Measurements from ENCODE around the gene BMI1.

The BMI1 gene

DNA sequence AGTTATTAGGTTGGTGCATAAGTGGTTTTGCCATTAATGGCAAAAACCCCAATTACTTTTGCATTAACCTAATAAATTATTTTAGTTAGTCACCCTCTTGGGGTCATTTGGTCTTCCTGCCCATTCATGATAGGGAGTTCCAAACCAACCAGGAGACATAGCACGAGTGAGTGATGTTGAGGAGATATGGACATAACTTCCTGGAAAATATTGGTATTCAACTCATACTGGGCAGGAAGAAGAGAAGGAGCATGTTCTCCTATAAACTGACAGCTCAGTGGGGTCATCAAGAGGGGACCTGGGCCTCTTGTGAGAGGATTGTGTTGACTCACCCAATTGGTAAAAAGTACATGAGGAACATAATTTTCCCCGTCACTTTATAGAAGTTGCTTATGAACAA, 48.1 kb downstream of the BMI1 start:
- no peak for DNase-seq

DNA sequence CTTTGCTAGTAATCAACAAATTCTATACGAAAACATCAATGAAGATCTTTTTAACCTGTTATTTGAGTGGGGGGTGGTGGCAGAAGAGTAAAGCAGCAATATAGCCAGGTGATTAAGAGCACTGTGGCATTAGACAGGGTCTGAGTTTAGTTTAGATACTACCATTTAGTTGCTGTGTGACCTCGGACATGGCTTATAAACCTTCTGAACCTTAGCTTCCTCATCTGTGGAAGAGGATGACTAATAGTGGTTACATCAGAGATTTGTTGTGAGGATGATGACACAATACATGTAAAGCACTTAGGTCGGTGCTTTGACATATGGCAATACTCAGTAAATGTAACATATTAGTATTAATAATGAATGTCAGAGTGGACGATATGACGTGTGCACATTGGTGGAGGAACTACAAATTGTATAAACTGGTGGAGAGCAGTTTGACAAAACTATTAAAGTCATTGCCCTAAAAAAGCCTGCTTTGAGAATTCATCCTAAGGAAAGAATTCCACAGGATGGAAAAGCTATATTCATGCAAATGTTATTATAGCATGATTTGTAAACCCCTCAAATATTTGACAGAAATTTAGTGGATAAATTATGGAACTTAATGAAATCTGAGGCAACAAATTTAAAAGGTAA, 48.7 kb downstream of the BMI1 start:
- DNase-seq = no peak

DNA sequence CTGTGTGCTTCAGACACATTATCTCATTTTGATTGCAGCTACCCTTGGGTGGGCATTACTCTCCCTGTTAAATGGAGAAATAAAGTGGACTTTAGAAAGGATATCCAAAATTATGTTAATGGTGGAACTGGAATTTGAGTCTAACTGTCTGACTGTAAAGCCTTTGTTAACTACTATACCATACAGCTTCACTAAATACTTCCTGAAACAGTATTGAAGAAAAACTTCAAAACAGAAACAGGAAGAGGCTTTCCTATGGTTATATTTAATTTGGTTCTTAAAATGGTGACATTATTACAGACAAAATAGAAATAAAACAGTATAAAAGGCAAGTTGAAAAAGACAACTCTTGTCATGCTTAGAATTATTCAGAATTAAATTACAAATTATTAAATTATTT, 49.4 kb downstream of the BMI1 start:
- DNase-seq = no peak

- no peak for DNase-seq
These were observed 51.4 kb downstream of the BMI1 start for GRCh38 chr10:22372298-22372697.

GRCh38 chr10:22372917-22373316, 52.0 kb downstream of the BMI1 start:
- no peak for DNase-seq

DNA sequence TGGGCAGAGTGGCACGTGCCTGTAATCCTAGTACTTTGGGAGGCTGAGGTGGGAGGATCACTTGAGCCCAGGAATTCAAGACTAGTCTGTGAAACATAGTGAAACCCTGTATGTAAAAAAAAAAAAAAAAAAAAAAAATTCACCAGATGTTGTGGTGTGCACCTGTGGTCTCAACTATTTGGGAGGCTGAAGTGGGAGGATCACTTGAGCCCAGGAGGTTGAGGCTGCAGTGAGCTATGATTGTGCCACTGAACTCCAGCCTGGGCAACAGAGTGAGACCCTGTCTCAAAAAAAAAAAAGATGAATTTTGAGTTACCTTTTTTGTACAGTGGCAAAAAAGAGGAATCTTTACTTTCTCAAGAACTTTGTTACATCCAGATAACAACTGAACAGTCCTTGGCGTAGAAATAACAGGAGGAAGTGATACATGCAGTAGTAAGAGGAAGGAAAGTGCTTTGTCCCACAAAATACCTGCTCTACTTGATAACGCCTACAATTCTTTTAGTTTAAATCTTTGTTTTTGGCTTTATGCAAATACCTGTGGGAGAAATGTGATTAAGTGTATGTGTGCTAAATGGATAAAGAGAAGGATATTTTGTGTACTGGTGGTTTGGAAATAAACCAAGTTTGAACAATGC, 53.7 kb downstream of the BMI1 start:
- DNase-seq = no peak

GRCh38 chr10:22379059-22379458, 58.2 kb downstream of the BMI1 start:
- no peak for DNase-seq

Measured in CD4-positive, alpha-beta T cell treated with Interferon gamma for 1 hour (primary cell).